NOMO-1 treated with dmso at 0.1 percent for 144 hours (cell line): ENCODE results near the gene PRR5L.

Source experiments
- DNase-seq: peaks from one replicate; lab custom pipeline; 2025; ENCODE audit not compliant: unreplicated experiment; lab: John Stamatoyannopoulos, UW

Gene PRR5L

DNA sequence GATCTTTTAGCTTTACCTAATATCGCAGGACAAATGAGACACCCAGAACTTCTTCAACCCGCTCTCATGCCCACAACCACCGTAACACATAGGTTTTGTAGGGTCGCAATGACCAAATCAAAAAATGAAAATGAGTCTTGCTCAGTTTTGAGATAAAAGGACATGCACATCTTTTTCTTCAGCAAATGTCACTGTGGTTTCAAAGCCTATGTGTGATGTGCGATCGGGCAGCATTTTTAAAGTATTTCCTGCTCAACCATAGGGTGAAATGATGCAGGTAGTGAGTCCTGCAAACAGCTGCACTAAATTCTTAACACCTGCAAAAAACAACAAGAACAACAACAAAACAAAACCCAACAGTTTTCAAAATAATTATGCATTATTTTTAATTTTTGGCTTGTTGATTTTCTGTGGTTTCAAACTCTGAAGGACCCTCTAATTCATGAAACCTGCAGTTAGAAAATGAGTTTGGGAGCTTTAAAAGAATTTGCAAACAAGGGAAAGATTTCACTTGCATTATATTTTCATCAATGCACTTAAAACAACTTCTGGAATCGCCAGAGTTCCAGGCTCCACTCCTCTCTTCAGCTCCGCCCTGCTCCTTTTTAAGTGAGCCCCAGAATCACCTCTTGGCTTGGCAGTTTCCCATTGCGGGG, 79.4 kb downstream of the PRR5L start:
- DNase-seq: no peak

DNA sequence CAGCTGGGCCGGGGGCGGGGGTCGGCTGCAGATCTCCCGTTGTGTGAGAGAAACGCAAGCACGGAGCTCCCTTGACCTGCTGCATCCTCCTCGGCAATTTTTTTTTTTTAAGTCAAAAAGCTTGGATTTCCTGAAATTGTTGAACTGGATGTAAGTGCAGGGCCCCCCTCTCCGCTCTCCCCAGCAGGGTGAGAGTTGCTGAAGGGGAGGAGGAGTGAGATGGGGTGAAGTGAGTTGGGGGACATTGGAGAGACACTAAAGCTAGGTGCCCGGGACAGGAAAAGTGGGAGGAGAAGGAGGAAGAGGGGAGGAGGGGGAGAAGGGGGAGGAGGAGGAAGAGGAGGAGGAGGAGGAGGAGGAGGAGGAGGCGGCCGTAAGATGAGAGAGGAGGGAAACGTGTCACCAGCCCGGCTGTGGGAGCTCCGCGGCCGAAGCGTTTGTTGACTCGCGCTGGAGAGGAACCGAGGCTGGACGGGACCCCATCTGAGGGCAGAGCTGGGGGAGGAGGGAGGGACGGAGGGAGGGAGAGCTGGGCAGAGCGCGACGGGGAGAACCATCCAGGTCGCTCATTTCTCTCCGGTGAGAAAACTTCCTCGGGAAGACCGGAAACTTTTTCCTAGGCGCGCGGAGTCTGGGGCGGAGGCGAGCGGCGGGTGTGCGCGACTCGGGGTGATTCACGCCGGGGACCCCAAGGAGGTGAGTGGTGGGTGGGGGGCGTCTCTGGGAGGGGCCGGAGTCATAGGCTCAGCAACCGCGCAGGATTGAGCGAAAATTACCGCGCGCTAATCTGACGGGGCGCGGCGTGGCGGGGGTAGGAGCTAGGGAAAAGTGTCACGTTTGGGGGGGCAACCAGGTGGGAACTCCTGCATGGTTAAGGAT, 80.2 kb downstream of the PRR5L start:
- DNase-seq: no peak

DNA sequence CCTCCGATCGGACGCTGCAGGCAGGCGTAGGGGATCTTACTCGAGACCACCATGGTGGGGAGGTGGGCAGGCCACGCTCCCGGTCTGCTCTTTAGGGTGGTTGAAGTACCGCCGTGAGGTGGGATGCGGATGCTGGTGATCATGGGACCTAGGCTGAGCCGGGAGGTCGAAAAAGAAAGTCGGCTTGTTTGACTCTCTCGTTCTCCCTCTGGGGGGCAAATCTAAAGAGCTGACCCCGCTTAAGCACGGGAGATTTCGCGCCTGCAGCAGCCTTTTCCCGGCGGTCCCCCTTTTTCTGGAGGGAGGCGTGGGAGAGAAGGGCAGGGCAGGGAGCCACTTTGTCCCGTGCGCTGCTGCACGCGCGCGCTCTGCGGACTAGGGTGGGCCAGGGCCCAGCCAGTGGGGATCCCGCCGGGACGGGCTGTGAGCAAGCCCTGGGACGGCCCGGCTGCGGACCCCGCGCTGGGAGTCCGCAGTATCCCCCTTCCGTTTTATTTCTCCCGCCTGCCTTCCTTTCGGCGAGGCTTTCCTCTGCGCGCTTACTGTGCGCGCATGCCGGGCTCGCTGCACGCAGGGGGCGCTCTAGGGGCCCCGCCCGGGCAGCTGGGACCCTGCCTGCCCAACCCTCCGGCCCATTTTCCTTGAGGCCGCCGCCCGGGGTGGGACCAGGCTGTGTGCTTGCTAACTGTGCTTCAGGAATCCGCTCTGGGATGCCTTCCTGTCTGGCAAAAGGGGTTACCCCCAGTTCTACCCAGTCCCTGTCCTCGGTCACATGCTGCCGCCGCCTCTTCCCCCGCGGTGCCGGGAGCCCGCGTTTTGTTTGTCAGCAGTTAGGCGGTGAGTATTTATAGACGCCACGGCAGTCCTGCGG, 81.0 kb downstream of the PRR5L start:
- no peak for DNase-seq

DNA sequence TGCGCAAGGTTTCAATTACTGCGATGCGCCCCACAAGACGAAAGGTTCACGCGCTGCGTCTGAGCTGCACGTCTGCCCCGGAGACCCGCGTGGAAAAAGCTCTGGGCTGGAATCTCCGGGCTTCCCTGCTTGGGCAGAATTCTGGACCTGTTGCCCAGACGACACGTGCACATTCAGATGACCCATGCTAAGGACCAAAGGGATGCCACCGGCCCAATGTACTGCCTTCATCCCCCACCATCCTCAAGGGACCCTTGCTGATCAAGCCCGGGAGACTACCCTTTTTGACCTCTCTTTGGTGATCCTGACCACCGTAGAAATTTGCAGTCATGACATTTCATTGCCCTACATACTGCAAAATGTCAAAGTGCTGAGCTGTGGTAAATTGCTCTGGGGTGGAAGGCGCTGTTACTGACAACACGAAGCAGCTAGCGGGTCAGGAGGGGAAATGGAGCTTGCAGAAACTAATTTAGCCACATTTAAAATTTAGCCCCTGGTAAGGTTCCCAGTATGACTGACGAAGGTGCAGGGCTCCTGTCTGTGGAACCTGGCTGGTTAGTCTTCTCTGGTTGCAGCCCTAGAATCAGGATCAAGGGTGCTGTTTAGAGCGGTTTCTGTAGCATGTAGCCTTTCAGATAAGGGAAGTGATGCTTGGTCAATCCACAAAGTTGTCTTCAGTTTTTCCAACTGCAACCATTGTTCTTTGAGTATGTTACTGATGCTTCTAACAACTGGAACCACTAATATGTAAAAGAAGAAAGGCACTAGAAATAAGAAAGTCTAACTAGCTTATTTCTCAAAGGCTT, 81.9 kb downstream of the PRR5L start:
- no peak for DNase-seq

DNA sequence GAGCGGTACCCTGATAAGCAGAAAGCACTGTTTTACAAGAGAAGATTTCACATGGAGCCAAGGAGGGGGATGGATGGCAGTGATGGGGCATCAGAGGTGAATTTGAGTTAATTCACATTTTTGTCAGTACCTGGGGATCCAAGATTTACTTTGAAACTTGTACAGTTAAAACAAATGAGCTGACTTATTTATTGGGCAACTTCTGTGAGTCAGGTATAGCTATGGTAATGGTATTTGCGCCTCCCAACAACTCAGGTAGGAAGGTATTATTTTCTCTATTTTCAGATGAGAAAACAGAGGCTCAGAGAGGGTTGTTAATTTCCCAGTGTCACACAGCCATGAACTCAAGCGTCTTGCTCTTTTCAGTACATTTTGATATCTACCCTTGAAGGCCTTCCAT, 83.6 kb downstream of the PRR5L start:
- DNase-seq: no peak

DNA sequence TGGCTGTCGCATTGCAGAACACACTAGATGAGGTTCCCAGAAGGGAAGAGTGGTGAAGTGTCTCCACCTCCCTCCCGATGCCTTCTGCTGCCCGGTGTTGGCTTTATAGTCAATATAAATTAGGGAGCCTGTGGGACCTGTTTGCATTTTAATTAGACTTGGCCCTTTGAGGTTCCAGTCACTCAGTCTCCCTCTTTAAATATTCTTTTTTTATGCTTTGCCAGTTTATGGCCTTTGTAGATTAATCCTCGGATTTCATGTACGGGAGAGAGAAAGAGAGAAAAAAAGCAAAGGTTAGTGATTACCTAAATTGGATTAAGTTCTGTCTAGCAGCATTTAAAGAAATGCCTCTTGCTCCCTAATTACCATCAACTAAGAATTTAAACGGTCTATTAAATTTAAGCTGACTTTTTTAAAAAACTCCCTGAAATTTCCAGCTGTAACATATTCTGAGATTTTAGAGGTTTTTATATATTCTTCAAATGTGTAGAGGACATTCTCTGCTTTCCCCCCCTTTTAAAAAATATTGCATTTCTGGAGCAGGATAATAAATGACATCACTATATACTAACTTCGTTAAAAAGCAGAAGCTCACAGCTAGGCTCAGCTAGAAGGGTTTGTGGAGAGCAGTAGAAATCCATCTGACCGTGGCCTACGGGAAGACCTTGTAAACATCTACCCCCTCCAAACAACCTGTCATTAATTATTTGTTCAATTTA, 84.4 kb downstream of the PRR5L start:
- no peak for DNase-seq

DNA sequence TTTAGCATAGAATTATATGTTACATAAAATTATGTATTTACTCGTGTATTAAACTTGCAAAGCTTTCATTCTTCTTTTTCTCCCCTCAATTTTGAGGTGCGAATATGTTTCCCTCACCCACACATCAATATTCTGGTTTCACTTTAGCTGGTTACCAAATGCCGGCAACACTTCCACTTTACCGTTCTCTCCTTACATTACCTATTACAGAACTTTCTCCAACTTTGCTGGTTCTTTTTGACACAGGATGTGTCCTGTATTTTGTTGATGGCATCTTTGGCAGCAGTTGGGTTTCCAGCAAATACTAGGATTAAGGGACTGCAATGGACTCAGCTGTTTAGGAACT, 84.9 kb downstream of the PRR5L start:
- DNase-seq: no peak

DNA sequence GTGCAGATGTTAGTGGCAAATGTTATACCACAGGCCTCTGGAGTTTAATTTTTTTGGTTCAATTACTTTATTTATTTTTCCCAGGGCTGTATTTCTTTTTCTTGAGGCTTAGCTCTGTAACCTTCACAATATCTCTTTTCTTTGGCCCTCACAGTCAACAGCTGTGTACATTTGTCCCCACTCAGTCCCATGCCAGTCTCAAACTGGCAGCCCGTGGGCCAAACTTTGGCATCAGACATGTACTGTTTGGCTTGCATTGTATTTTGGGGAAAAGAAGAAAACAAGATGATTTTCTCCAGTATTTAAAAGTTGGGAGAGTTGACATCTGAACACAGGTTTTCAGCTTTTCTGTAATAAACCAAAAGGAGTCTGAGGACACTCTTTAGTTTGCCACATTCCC, 87.1 kb downstream of the PRR5L start:
- DNase-seq: no peak

DNA sequence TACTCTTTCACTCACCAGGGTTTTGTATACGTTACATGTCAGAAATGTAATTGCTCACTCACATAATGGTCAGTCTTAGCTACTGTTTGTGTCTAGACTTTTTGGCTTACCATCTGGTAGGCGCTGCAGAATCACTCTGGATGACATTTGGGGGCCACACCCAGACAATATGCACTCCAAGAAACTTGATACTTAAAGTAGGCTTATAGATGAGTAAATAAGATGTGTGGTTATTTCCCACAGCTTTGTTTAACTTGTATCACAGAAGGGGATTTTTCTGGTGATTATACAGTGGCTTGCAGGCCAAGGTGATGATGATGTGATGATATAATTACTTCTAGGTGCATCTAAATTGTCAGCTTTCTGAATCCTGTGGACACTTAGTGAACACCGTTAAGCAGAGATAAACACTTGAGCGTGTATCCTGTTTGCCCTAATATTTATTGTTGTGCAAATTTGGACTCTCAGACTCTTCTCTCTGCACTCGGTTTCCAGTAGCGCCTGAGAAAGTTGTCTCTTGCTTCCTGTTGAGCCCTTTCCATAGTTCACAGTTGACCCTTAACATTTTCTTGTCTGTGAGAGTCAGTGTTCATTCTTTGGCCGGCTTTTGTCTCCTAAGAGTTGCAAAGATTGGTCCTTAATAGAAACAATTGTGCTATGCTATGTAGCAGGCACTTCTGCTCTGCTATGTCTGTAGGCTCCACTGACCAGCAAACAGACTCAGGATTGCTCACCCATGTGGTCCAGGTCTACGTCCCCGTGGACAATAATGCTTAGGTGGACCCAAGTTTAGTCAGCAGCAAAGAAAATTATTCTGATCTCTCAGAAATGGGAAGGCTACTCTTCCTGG, 89.3 kb downstream of the PRR5L start:
- no peak for DNase-seq

DNA sequence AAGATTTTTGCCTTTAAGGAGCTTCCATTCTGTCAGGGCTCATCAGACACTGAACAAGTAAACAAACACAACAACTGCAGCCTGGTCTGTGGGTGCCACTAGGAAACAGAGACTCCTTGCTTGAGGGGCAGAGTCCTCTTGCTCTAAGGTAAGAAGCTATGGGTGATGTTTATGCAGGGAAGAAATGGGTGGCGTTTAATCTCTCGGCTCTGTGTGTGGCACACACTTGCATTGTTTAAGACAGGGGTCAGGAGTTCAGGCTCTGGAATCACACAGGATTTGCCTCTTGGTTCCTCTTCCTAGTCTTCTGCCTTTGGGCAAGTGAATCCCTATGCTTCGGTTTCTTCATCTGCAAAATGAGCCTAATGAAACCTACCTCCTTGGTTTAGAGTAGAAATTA, 90.3 kb downstream of the PRR5L start:
- DNase-seq: no peak

DNA sequence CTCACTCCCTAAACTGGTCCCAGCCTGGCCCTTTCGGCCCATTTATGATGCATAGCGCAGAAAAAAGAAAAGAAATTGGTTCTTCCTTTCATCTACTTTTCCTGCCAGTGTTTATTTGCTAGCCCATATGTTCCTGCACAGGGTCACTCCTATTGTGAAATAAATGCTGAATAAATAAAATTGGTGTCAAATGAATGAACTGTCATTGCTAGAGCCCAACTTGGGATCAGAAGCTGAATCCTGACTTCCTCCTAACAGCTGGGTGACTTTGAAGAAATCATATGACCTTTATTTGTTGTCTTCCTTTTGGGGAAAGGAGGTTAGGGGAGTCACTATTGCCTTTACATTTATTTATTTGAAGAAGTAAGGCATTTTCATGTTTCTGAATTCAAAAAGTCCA, 92.0 kb downstream of the PRR5L start:
- DNase-seq: no peak

DNA sequence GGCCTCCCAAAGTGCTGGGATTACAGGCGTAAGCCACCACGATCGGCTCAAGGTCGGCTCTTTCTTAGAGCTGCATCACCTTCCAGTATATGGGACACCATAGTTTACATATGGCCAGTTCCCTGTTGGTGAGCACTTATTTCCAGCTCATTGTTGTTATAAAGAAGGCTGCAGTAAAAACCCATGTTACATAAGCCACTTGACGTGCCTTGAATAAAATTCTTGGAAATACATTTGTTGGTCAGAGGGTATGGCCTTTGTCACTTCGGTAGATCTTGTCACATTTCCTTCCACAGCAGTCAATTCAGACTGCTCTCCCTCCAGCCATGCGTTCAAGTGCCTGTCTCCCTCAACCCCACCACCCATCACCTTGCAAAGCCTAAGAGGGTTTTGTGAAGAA, 92.9 kb downstream of the PRR5L start:
- DNase-seq: no peak

DNA sequence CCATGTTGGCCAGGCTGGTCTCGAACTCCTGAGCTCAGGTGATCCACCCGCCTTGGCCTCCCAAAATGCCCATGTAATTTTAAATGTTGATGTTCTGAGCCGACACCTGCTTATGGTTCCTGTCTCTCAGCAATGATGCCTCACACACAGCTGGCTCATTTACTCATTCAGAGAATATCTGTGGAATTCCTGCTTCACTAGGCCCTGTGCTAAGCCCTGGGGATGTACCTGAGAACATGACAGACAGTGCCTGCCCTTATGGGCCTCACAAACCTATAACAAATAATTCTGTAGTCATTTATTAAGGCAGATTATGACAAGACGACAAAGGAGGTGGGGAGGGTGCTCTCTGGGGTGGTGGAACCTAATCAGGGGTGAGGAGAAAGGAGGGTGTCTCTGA, 93.7 kb downstream of the PRR5L start:
- DNase-seq: no peak

DNA sequence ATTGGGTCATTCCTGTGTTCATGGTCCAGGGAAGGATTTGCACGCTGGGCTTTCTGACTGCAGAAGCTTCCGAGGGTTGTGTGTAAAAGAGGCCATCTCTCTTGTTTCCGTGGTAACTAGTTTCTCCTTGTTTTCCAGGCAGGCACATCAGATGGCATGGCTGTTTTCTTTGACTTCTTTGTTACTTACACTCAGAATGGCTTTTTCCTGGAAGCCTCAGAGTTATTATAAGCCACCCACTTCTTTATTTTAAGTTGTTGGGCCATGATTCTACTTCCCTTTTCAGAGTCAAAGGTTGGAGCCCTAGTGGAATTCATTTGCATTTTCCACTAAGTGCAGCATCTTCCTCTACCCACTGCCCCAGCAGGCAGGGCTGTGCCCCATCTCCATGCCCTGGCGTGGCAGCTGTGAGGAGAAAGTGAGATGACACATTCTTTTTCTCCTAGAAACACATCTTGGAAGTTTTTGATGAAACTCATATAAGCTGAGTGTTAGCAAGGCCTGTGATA, 94.9 kb downstream of the PRR5L start:
- DNase-seq: peak; percentile 64

DNA sequence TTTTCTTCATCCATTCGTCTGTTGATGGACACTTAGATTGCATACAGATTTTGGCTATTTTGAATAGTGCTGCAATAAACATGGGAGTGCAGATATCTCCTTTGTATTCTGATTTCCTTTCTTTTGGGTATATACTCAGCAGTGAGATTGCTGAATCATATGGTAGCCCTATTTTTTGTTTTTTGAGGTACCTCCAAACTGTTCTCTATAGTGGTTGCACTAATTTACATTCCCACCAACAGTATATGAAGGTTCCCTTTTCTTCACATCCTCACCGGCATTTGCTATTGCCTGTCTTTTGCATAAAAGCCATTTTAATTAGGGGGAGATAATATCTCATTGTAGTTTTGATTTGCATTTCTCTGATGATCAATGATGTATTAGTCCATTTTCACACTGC, 96.1 kb downstream of the PRR5L start:
- DNase-seq: no peak

DNA sequence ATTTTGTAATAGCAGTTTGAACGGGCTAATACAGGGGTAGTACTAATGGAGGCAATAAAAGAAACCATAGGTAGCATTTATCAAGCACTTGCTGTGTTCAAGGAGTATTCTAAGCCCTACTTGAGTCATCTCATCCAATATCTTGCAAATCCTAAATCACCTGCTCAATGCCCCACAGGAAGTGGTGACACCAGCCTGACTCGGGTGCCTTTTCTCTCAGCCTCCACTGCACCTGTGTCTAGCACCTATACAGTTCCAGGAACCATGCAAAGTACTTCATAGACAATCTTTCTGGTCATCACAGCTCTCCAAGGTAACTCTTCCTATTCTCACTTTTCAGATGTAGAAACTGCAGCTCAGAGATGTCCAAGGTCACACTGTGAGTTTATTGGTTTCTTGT, 98.0 kb downstream of the PRR5L start:
- DNase-seq: no peak

DNA sequence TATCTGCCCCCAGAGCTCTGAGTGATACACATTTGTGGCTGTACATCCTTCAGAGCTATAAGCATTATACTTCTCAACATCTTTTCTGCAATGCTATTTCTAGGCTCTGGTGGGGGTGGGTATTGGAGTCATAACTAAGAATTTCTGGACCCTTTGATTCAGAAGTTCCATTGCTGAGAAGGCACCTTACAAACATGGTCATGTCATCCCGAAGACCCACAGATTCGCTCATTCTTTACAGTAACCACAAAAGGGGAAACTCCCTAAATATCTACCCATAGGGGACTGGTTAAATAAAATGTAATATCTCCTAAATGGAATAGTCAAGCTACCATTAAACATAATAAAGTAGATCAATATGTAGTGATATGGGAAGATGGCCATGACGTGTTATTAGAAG, 98.8 kb downstream of the PRR5L start:
- no peak for DNase-seq

DNA sequence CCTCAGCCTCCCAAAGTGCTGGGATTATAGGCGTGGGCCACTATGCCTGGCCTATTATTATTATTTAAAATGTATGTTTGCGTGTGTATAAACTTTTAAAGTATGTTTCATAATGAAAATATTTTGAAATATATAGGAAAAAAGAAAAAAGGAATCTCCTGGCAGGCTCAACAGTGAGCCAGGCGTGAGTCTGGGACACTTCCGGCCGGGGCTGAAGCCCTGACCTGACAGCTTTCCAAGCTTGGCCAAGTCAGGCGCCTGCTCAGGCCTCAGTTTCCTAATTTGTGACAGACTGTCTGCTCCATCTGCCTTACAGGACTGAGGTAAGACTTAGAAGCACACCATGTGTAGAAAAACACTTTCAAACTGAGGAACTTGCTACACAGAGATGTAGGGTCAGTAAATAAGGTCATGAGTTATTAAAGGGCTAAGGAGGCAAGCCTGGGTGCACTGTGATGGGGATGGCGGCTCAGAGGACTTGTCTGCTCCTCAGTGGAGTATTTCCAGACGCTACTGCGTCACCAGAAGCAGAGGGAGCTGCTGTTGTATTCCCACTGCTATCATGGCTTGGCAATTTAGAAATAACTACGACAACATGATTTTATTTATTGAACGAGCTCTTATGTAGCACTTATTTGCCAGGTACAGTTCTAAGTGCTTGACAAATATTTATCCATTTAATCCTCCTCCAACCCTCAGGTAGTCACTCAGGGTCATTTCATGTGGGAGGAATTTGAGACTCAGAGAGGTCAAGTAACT, 100.1 kb downstream of the PRR5L start:
- DNase-seq: no peak
